CD4-positive, CD25-positive, alpha-beta regulatory T cell (primary cell): ENCODE data around the gene TBC1D7. TPM values are rescaled to one million over a fixed set of nuclear protein-coding genes. Genes with fewer than 3 reads are reported as not detected.
"Not testable (repeated sequence)": the region's sequence is repeated elsewhere in the genome, so short reads cannot be mapped to it uniquely, and the experiment has no call there.

ENCODE experiments used
- ATAC-seq, 2 donors: fragments of 150-1000 bp; cut with Tn5 transposase; one replicate each; pipeline ENCODE4 v1.10.0; 2021; ENCODE audit warnings: low read depth in 2 of 2, moderate number of reproducible peaks in 2 of 2, moderate library complexity in 1 of 2
- DNase-seq, 3 donors: peaks; one replicate each; pipeline versions ENCODE4 v3.0.0 to v3.0.0-alpha.2; 2012 to 2022; ENCODE audit warnings: mixed read lengths in 1 of 3
- H3K27ac ChIP-seq: one replicate; pipeline ENCODE4 v1.7.0; 2013; ENCODE audit warnings: mild to moderate bottlenecking, low read length; ENCODE audit not compliant: insufficient read depth, poor library complexity, severe bottlenecking
- H3K27me3 ChIP-seq: one replicate; pipeline ENCODE4 v1.7.0; 2013; ENCODE audit warnings: low read length; ENCODE audit not compliant: control insufficient read depth, insufficient read depth
- H3K36me3 ChIP-seq: one replicate; pipeline ENCODE4 v1.7.0; 2013; ENCODE audit warnings: mild to moderate bottlenecking, low read length, moderate library complexity; ENCODE audit not compliant: control insufficient read depth, insufficient read depth
- H3K4me1 ChIP-seq: 2 replicates; pipeline ENCODE4 v1.7.0; 2013; ENCODE audit warnings: mild to moderate bottlenecking, low read length; ENCODE audit not compliant: insufficient read depth, control insufficient read depth, poor library complexity, severe bottlenecking
- H3K4me3 ChIP-seq: one replicate; pipeline ENCODE4 v1.7.0; 2013; ENCODE audit warnings: low read depth, mild to moderate bottlenecking, low read length, moderate library complexity
- H3K9me3 ChIP-seq, 2 experiments: 1 replicate in 1 of 2; 2 replicates in 1 of 2; pipeline ENCODE4 v1.7.0; 2013; ENCODE audit warnings: low read length in 2 of 2, mild to moderate bottlenecking in 1 of 2, moderate library complexity in 1 of 2; ENCODE audit not compliant: control insufficient read depth in 2 of 2
- H3K27ac Mint-ChIP-seq, 3 donors: one replicate each; pipeline ENCODE4 v1.8.0; 2020 to 2022; ENCODE audit warnings: mild to moderate bottlenecking in 3 of 3, mixed read lengths in 3 of 3, moderate library complexity in 2 of 3
- H3K27me3 Mint-ChIP-seq: one replicate; pipeline ENCODE4 v1.8.0; 2022; ENCODE audit warnings: mild to moderate bottlenecking, mixed read lengths
- H3K36me3 Mint-ChIP-seq: one replicate; pipeline ENCODE4 v1.8.0; 2020; ENCODE audit warnings: mixed read lengths
- H3K4me1 Mint-ChIP-seq, 4 donors: one replicate each; pipeline ENCODE4 v1.8.0; 2020 to 2022; ENCODE audit warnings: mixed read lengths in 4 of 4, mild to moderate bottlenecking in 1 of 4
- H3K4me3 Mint-ChIP-seq, 4 donors: one replicate each; pipeline ENCODE4 v1.8.0; 2020 to 2022; ENCODE audit warnings: mild to moderate bottlenecking in 4 of 4, mixed read lengths in 4 of 4, moderate library complexity in 3 of 4
- H3K9me3 Mint-ChIP-seq, 7 donors: one replicate each; pipeline ENCODE4 v1.8.0; 2020 to 2022; ENCODE audit warnings: mixed read lengths in 7 of 7, mild to moderate bottlenecking in 3 of 7, moderate library complexity in 2 of 7
- polyA plus RNA-seq, 4 donors: library from polyadenylated mRNA; unstranded; fragments of 300-500 nt; fragmentation: Illumina TruSeq; gene quantifications; one replicate each; pipeline ENCODE4 v1.2.3, GENCODE V29; 2021
- total RNA-seq: library from RNA; stranded (reverse); gene quantifications from one replicate; pipeline ENCODE4 v1.2.3, GENCODE V29; 2022

TBC1D7 gene
- total and polyA plus RNA-seq, 5 donors from 2014 or later, result 16.2 to 31.3 (median 20.7) TPM

- no peaks in the 10 kb centered on the region for H3K9me3 ChIP-seq
- H3K36me3 Mint-ChIP-seq, result peaks cover 24% of the 10 kb centered on the region
- peaks cover 4% of the 10 kb centered on the region for H3K27me3 Mint-ChIP-seq
- peaks cover 16 to 38% (median 25%) of the 10 kb centered on the region in 4 donors for H3K4me1 Mint-ChIP-seq
- H3K4me3 ChIP-seq, result peak overlapping the region; percentile 98
- H3K27ac Mint-ChIP-seq, result peak overlapping the region; percentile 96 to 98 (median 97)
- ATAC-seq (no peak), DNase-seq (no peak)
- H3K36me3 ChIP-seq, result peaks cover 19% of the 10 kb centered on the region
- no peaks in the 10 kb centered on the region for H3K27me3 ChIP-seq
- peak overlapping the region; percentile 95 to 98 (median 96) for H3K4me3 Mint-ChIP-seq
- peak overlapping the region; percentile 83 for H3K27ac ChIP-seq
- H3K9me3 Mint-ChIP-seq, result no peaks in the 10 kb centered on the region
- peaks cover 19% of the 10 kb centered on the region for H3K4me1 ChIP-seq
Observed at GRCh38 chr6:13327691-13328075, 654 bp downstream of the TBC1D7 start.

- Mint-ChIP-seq H3K4me3 (peak overlapping the region in 1 of 4 donors; percentile 97), H3K4me1 (peaks cover 17 to 38% (median 28%) of the 10 kb centered on the region in 4 donors), H3K36me3 (peaks cover 36% of the 10 kb centered on the region)
- H3K4me3 ChIP-seq, H3K27me3 ChIP-seq, H3K27ac ChIP-seq, H3K9me3 Mint-ChIP-seq, H3K27me3 Mint-ChIP-seq, DNase-seq, ATAC-seq, H3K27ac Mint-ChIP-seq, H3K9me3 ChIP-seq: not testable (repeated sequence)
- peaks cover 19% of the 10 kb centered on the region for H3K4me1 ChIP-seq
- peaks cover 33% of the 10 kb centered on the region for H3K36me3 ChIP-seq
Observed at GRCh38 chr6:13326031-13326586, 2.2 kb downstream of the TBC1D7 start.

GRCh38 chr6:13319891-13320564 lies 8.3 kb downstream of the TBC1D7 start:
- H3K9me3 ChIP-seq, result no peaks in the 10 kb centered on the region
- no peaks in the 10 kb centered on the region for H3K27me3 ChIP-seq
- H3K27ac Mint-ChIP-seq, result no peak overlapping the region
- H3K36me3 Mint-ChIP-seq, result peaks cover 64% of the 10 kb centered on the region
- no peak overlapping the region for H3K4me3 Mint-ChIP-seq
- H3K27me3 Mint-ChIP-seq, result no peaks in the 10 kb centered on the region
- no peak overlapping the region for H3K27ac ChIP-seq
- ATAC-seq (no peak), DNase-seq (no peak)
- H3K4me1 Mint-ChIP-seq, result peaks cover 2 to 11% (median 7%) of the 10 kb centered on the region in 4 donors
- no peak overlapping the region for H3K4me3 ChIP-seq
- peaks cover 84% of the 10 kb centered on the region for H3K36me3 ChIP-seq
- H3K4me1 ChIP-seq, result no peaks in the 10 kb centered on the region
- no peaks in the 10 kb centered on the region for H3K9me3 Mint-ChIP-seq

- Histone ChIP-seq H3K9me3 (no peaks in the 10 kb centered on the region), H3K27ac (no peak overlapping the region), H3K4me1 (no peaks in the 10 kb centered on the region), H3K27me3 (no peaks in the 10 kb centered on the region), H3K4me3 (no peak overlapping the region), H3K36me3 (peaks cover 78% of the 10 kb centered on the region)
- no peaks in the 10 kb centered on the region for H3K9me3 Mint-ChIP-seq
- DNase-seq, result no peak
- H3K27ac Mint-ChIP-seq, result no peak overlapping the region
- no peak for ATAC-seq
- no peaks in the 10 kb centered on the region for H3K27me3 Mint-ChIP-seq
- H3K4me3 Mint-ChIP-seq, result no peak overlapping the region
- H3K4me1 Mint-ChIP-seq, result peaks cover 0 to 11% (median 6%) of the 10 kb centered on the region in 4 donors
- peaks cover 59% of the 10 kb centered on the region for H3K36me3 Mint-ChIP-seq
Observed at GRCh38 chr6:13318821-13319220, 9.5 kb downstream of the TBC1D7 start.

- Mint-ChIP-seq H3K4me3 (no peak overlapping the region), H3K36me3 (peaks cover 62% of the 10 kb centered on the region), H3K27ac (no peak overlapping the region), H3K4me1 (peaks cover 0 to 4% (median 0%) of the 10 kb centered on the region in 4 donors), H3K9me3 (no peaks in the 10 kb centered on the region), H3K27me3 (no peaks in the 10 kb centered on the region)
- DNase-seq, result no peak
- Histone ChIP-seq H3K36me3 (peaks cover 69% of the 10 kb centered on the region), H3K4me1 (no peaks in the 10 kb centered on the region), H3K9me3 (no peaks in the 10 kb centered on the region), H3K4me3 (no peak overlapping the region), H3K27ac (no peak overlapping the region), H3K27me3 (no peaks in the 10 kb centered on the region)
- ATAC-seq, result no peak
Observed at GRCh38 chr6:13315896-13316295, 12.4 kb downstream of the TBC1D7 start.

- no peak overlapping the region for H3K4me3 Mint-ChIP-seq
- H3K36me3 ChIP-seq, result peaks cover 60% of the 10 kb centered on the region
- H3K4me3 ChIP-seq, result no peak overlapping the region
- ATAC-seq (no peak), DNase-seq (no peak)
- no peaks in the 10 kb centered on the region for H3K27me3 ChIP-seq
- no peaks in the 10 kb centered on the region for H3K4me1 ChIP-seq
- H3K27ac Mint-ChIP-seq, result no peak overlapping the region
- no peaks in the 10 kb centered on the region for H3K9me3 ChIP-seq
- H3K4me1 Mint-ChIP-seq, result peaks cover 0 to 4% (median 0%) of the 10 kb centered on the region in 4 donors
- H3K27ac ChIP-seq, result no peak overlapping the region
- no peaks in the 10 kb centered on the region for H3K27me3 Mint-ChIP-seq
- no peaks in the 10 kb centered on the region for H3K9me3 Mint-ChIP-seq
- H3K36me3 Mint-ChIP-seq, result peaks cover 56% of the 10 kb centered on the region
Observed at GRCh38 chr6:13314806-13315205, 13.5 kb downstream of the TBC1D7 start.

- Histone ChIP-seq H3K9me3 (no peaks in the 10 kb centered on the region), H3K36me3 (peaks cover 46% of the 10 kb centered on the region), H3K27me3 (no peaks in the 10 kb centered on the region), H3K4me3 (no peak overlapping the region), H3K4me1 (no peaks in the 10 kb centered on the region), H3K27ac (no peak overlapping the region)
- Mint-ChIP-seq H3K4me1 (peaks cover 0 to 4% (median 1%) of the 10 kb centered on the region in 4 donors), H3K27ac (no peak overlapping the region), H3K27me3 (no peaks in the 10 kb centered on the region), H3K4me3 (no peak overlapping the region), H3K9me3 (no peaks in the 10 kb centered on the region), H3K36me3 (peaks cover 61% of the 10 kb centered on the region)
- DNase-seq (no peak), ATAC-seq (no peak)
Observed at GRCh38 chr6:13311155-13311554, 17.2 kb downstream of the TBC1D7 start.

GRCh38 chr6:13308332-13308731 lies 20.0 kb downstream of the TBC1D7 start:
- no peaks in the 10 kb centered on the region for H3K27me3 Mint-ChIP-seq
- ATAC-seq (no peak), DNase-seq (no peak)
- Histone ChIP-seq H3K27ac (no peak overlapping the region), H3K4me1 (peaks cover 5% of the 10 kb centered on the region), H3K27me3 (no peaks in the 10 kb centered on the region), H3K36me3 (peaks cover 45% of the 10 kb centered on the region), H3K4me3 (no peak overlapping the region), H3K9me3 (no peaks in the 10 kb centered on the region)
- peak overlapping the region in 1 of 3 donors; percentile 20 for H3K27ac Mint-ChIP-seq
- H3K36me3 Mint-ChIP-seq, result peaks cover 51% of the 10 kb centered on the region
- H3K9me3 Mint-ChIP-seq, result no peaks in the 10 kb centered on the region
- no peak overlapping the region for H3K4me3 Mint-ChIP-seq
- peaks cover under 1 to 14% (median 11%) of the 10 kb centered on the region in 4 donors for H3K4me1 Mint-ChIP-seq
